CD4-positive, alpha-beta T cell (primary cell): ENCODE results near the gene RAP1GAP2. TPM values are rescaled to one million over a fixed set of nuclear protein-coding genes. Genes with fewer than 3 reads are reported as not detected.

Source experiments
- ATAC-seq: fragments of 200-7000 bp; cut with Tn5 transposase; one replicate; pipeline ENCODE4 v1.10.0; 2022; ENCODE audit warnings: mild to moderate bottlenecking; ENCODE audit not compliant: poor library complexity
- CTCF ChIA-PET: fragments of 350-600 bp; sonication (Branson Sonifier 250); formaldehyde crosslinking; loops from one replicate; lab custom pipeline; 2021; ENCODE audit warnings: antibody characterized with exemption, inconsistent platforms; lab: Charles Lee
- POLR2A ChIA-PET: fragments of 350-600 bp; sonication (Branson Sonifier 250); formaldehyde crosslinking; loops from one replicate; lab custom pipeline; 2021; ENCODE audit warnings: antibody characterized with exemption, inconsistent platforms; lab: Charles Lee
- DNase-seq, 14 experiments: peaks; one replicate each; pipeline ENCODE4 v3.0.0-alpha.2; 2013 to 2020; ENCODE audit warnings: mixed read lengths in 2 of 14
- H3K27ac ChIP-seq, 2 donors: one replicate each; pipeline versions ENCODE4 v1.5.1 to v1.7.0; 2013; ENCODE audit warnings: low read length in 2 of 2, low read depth in 1 of 2, mild to moderate bottlenecking in 1 of 2
- H3K27me3 ChIP-seq, 2 experiments: 1 replicate in 1 of 2; 2 replicates in 1 of 2; pipeline versions ENCODE4 v1.6.1 to v1.7.0; 2013; ENCODE audit warnings: low read length in 2 of 2, control low read depth in 1 of 2, mild to moderate bottlenecking in 1 of 2, moderate library complexity in 1 of 2; ENCODE audit not compliant: insufficient read depth in 2 of 2, control insufficient read depth in 1 of 2
- H3K36me3 ChIP-seq: one replicate; pipeline ENCODE4 v1.6.1; 2013; ENCODE audit warnings: low read length, control low read depth; ENCODE audit not compliant: insufficient read depth
- H3K4me1 ChIP-seq: one replicate; pipeline ENCODE4 v1.6.1; 2013; ENCODE audit warnings: low read length, control low read depth; ENCODE audit not compliant: insufficient read depth
- H3K4me3 ChIP-seq: one replicate; pipeline ENCODE4 v1.5.1; 2013; ENCODE audit warnings: mild to moderate bottlenecking, low read length, moderate library complexity
- H3K9me3 ChIP-seq, 2 experiments: 1 replicate in 1 of 2; 2 replicates in 1 of 2; pipeline versions ENCODE4 v1.6.1 to v1.7.0; 2013; ENCODE audit warnings: low read length in 2 of 2, mild to moderate bottlenecking in 2 of 2, control low read depth in 1 of 2, moderate library complexity in 1 of 2; ENCODE audit not compliant: control insufficient read depth in 1 of 2, insufficient read depth in 1 of 2
- H3K27ac Mint-ChIP-seq: one replicate; pipeline ENCODE4 v1.8.0; 2020; ENCODE audit warnings: mixed read lengths
- H3K27me3 Mint-ChIP-seq: one replicate; pipeline ENCODE4 v1.8.0; 2021; ENCODE audit warnings: mixed read lengths
- H3K36me3 Mint-ChIP-seq: one replicate; pipeline ENCODE4 v1.8.0; 2021; ENCODE audit warnings: low read depth, mixed read lengths
- H3K4me1 Mint-ChIP-seq: one replicate; pipeline ENCODE4 v1.8.0; 2021; ENCODE audit warnings: low read depth, mixed read lengths
- H3K4me3 Mint-ChIP-seq: one replicate; pipeline ENCODE4 v1.8.0; 2020; ENCODE audit warnings: mild to moderate bottlenecking, mixed read lengths
- H3K9me3 Mint-ChIP-seq: one replicate; pipeline ENCODE4 v1.8.0; 2020; ENCODE audit warnings: mixed read lengths
- CTCF ChIP-seq: fragments of 200-600 bp; IDR thresholded peaks from one replicate; pipeline ENCODE4 v1.8.0; 2022; ENCODE audit warnings: antibody characterized with exemption, mild to moderate bottlenecking
- intact Hi-C, 2 experiments: fragments of 100-400 bp; cut with DNase I in 1 of 2; cut with micrococcal nuclease in 1 of 2; formaldehyde crosslinking; loops; one replicate each; pipeline versions ENCODE4 v1.15.1 to v1.9.0; 2023 to 2025; cut with DNase I, micrococcal nuclease
- total RNA-seq, 174 experiments: library from RNA in 2 of 174; stranded (reverse) in 2 of 174; gene quantifications; one replicate each; pipeline ENCODE4 v1.2.3 and lab custom pipeline; 2021 to 2026

RAP1GAP2 gene
- total RNA-seq, 2 experiments from 2014 or later = 46.3 to 49.7 TPM

GRCh38 chr17:2906901-2907300 lies 110.7 kb downstream of the RAP1GAP2 start:
- DNase-seq = no peak
- Mint-ChIP-seq H3K36me3 (peaks cover 46% of the 10 kb centered on the region), H3K9me3 (no peaks in the 10 kb centered on the region), H3K27me3 (no peaks in the 10 kb centered on the region), H3K4me3 (no peak overlapping the region), H3K27ac (no peak overlapping the region), H3K4me1 (peaks cover 11% of the 10 kb centered on the region)
- H3K27me3 ChIP-seq = no peaks in the 10 kb centered on the region
- no peak overlapping the region for H3K4me3 ChIP-seq
- peaks cover 0 to 14% of the 10 kb centered on the region in 2 experiments for H3K9me3 ChIP-seq
- ChIA-PET CTCF (no interaction called here), POLR2A (no interaction called here)
- intact Hi-C loops = no loop called here
- TF ChIP-seq CTCF = no peak
- H3K27ac ChIP-seq = no peak overlapping the region
- H3K36me3 ChIP-seq = peaks cover 35% of the 10 kb centered on the region
- no peak for ATAC-seq
- H3K4me1 ChIP-seq = peaks cover 7% of the 10 kb centered on the region

GRCh38 chr17:2909175-2909845 lies 113.1 kb downstream of the RAP1GAP2 start:
- Histone ChIP-seq H3K4me3 (no peak overlapping the region), H3K27me3 (no peaks in the 10 kb centered on the region), H3K27ac (no peak overlapping the region), H3K4me1 (peaks cover 3% of the 10 kb centered on the region), H3K9me3 (peaks cover 0 to 8% of the 10 kb centered on the region in 2 experiments), H3K36me3 (peaks cover 29% of the 10 kb centered on the region)
- Mint-ChIP-seq H3K27ac (no peak overlapping the region), H3K4me1 (peaks cover 11% of the 10 kb centered on the region), H3K27me3 (no peaks in the 10 kb centered on the region), H3K4me3 (no peak overlapping the region), H3K9me3 (no peaks in the 10 kb centered on the region), H3K36me3 (peaks cover 51% of the 10 kb centered on the region)
- ChIA-PET CTCF (no interaction called here), POLR2A (no interaction called here)
- intact Hi-C loops = no loop called here
- no peak for TF ChIP-seq CTCF
- ATAC-seq (no peak), DNase-seq (no peak)

GRCh38 chr17:2909846-2910234 lies 113.6 kb downstream of the RAP1GAP2 start:
- ChIA-PET POLR2A (no interaction called here), CTCF (no interaction called here)
- Histone ChIP-seq H3K9me3 (peaks cover 0 to 7% of the 10 kb centered on the region in 2 experiments), H3K27ac (no peak overlapping the region), H3K27me3 (no peaks in the 10 kb centered on the region), H3K4me3 (no peak overlapping the region), H3K4me1 (peaks cover 3% of the 10 kb centered on the region), H3K36me3 (peaks cover 29% of the 10 kb centered on the region)
- ATAC-seq (no peak), DNase-seq (no peak)
- H3K4me3 Mint-ChIP-seq = no peak overlapping the region
- H3K36me3 Mint-ChIP-seq = peaks cover 52% of the 10 kb centered on the region
- H3K9me3 Mint-ChIP-seq = no peaks in the 10 kb centered on the region
- no peak overlapping the region for H3K27ac Mint-ChIP-seq
- intact Hi-C loops = no loop called here
- H3K4me1 Mint-ChIP-seq = peaks cover 11% of the 10 kb centered on the region
- no peak for TF ChIP-seq CTCF
- H3K27me3 Mint-ChIP-seq = no peaks in the 10 kb centered on the region
